Measurements from ENCODE around the gene SEC14L5.

- TF ChIP-seq POLR2A (IDR thresholded peaks at IDR 0.05): no peak
- TF ChIP-seq CTCF (IDR thresholded peaks at IDR 0.05): no peak
- TF ChIP-seq EP300 (IDR thresholded peaks at IDR 0.05; ENCODE audit: low read depth): no peak
Measured at GRCh38 chr16:5012887-5013286, 54.8 kb downstream of the SEC14L5 start.
